NCI-H2196 treated with DMSO at 0.1 percent for 48 hours (cell line): Measurements from ENCODE around the gene EIF5B.
"Not testable (repeated sequence)": the region's sequence is repeated elsewhere in the genome, so short reads cannot be mapped to it uniquely, and the experiment has no call there.

Experiments used
- DNase-seq: peaks from one replicate; lab custom pipeline; 2025; ENCODE audit not compliant: unreplicated experiment; lab: John Stamatoyannopoulos, UW

The EIF5B gene

GRCh38 chr2:99337113-99338028 lies at the start of gene EIF5B:
Gene EIF5B, plus strand, starts transcription at chr2:99337389. Its CDS starts 166 bp downstream, at chr2:99337555.
- DNase-seq: peak; percentile 91

GRCh38 chr2:99297994-99298393 lies 39.2 kb upstream of the EIF5B start:
- no peak for DNase-seq

- no peak for DNase-seq
These were observed 37.6 kb upstream of the EIF5B start for GRCh38 chr2:99299580-99299979.

- not testable (repeated sequence) for DNase-seq
These were observed 36.1 kb upstream of the EIF5B start, which contains the start of gene LYG1 for GRCh38 chr2:99301097-99301496. Gene LYG1, minus strand, starts transcription at chr2:99301197. Its CDS starts 5,527 bp downstream, at chr2:99295670.

- no peak for DNase-seq
These were observed 19.9 kb upstream of the EIF5B start for GRCh38 chr2:99317161-99317872.

GRCh38 chr2:99317873-99318200 lies 19.4 kb upstream of the EIF5B start:
- DNase-seq: not testable (repeated sequence)

GRCh38 chr2:99325384-99325783 lies 11.8 kb upstream of the EIF5B start:
- no peak for DNase-seq

- peak; percentile 98 for DNase-seq
These were observed 1.0 kb upstream of the EIF5B start, which contains the start of gene TXNDC9 for GRCh38 chr2:99335911-99336803. Gene TXNDC9, minus strand, starts transcription at chr2:99336333. Its CDS starts 3,123 bp downstream, at chr2:99333210.

- no peak for DNase-seq
These were observed 431 bp upstream of the EIF5B start for GRCh38 chr2:99336804-99337112.

- no peak for DNase-seq
These were observed 918 bp downstream of the EIF5B start for GRCh38 chr2:99338029-99338585.

GRCh38 chr2:99340669-99341236 lies 3.6 kb downstream of the EIF5B start:
- no peak for DNase-seq

GRCh38 chr2:99342536-99342935 lies 5.3 kb downstream of the EIF5B start:
- DNase-seq: no peak

GRCh38 chr2:99345446-99345845 lies 8.3 kb downstream of the EIF5B start:
- DNase-seq: not testable (repeated sequence)

- no peak for DNase-seq
These were observed 9.0 kb downstream of the EIF5B start for GRCh38 chr2:99346218-99346617.

GRCh38 chr2:99348173-99348572 lies 11.0 kb downstream of the EIF5B start:
- DNase-seq: no peak

- no peak for DNase-seq
These were observed 13.0 kb downstream of the EIF5B start for GRCh38 chr2:99350194-99350593.

- DNase-seq: no peak
These were observed 16.9 kb downstream of the EIF5B start for GRCh38 chr2:99354070-99354469.

GRCh38 chr2:99354825-99355224 lies 17.6 kb downstream of the EIF5B start:
- DNase-seq: not testable (repeated sequence)

GRCh38 chr2:99356853-99357252 lies 19.7 kb downstream of the EIF5B start:
- no peak for DNase-seq

- no peak for DNase-seq
These were observed 28.5 kb downstream of the EIF5B start for GRCh38 chr2:99365661-99366060.
